Adrenal gland (tissue), 12 donors: ENCODE data around the gene CSRP1. TPM values are rescaled to one million over a fixed set of nuclear protein-coding genes. Genes with fewer than 3 reads are reported as not detected.

Source experiments
- DNase-seq, 7 donors: peaks; one replicate each; pipeline ENCODE4 v3.0.0-alpha.2; 2019 to 2020
- H3K27ac ChIP-seq, 5 donors: fragments of 200-600 bp; sonication (generic) in 4 of 5; 1 replicate in 3 of 5; 2 replicates in 2 of 5; pipeline versions ENCODE4 v1.5.1 to v1.8.0; 2016 to 2020; ENCODE audit warnings: mild to moderate bottlenecking in 1 of 5
- H3K27me3 ChIP-seq: fragments of 200-600 bp; 2 replicates; pipeline ENCODE4 v1.8.0; 2021
- H3K36me3 ChIP-seq, 2 donors: fragments of 200-600 bp; replicated peaks in 1 of 2; 1 replicate in 1 of 2; 2 replicates in 1 of 2; pipeline versions ENCODE4 v1.5.1 to v1.8.0; 2018 to 2022
- H3K4me1 ChIP-seq, 2 donors: fragments of 200-600 bp; replicated peaks in 1 of 2; 1 replicate in 1 of 2; 2 replicates in 1 of 2; pipeline versions ENCODE4 v1.5.1 to v1.8.0; 2018 to 2021
- H3K4me3 ChIP-seq, 4 donors: fragments of 200-600 bp; sonication (generic) in 3 of 4; one replicate each; pipeline ENCODE4 v1.5.1; 2016 to 2018
- H3K9me3 ChIP-seq, 3 donors: fragments of 200-600 bp; sonication (generic) in 1 of 3; replicated peaks in 1 of 3; 1 replicate in 2 of 3; 2 replicates in 1 of 3; pipeline versions ENCODE4 v1.5.1 to v1.8.0; 2016 to 2021
- CTCF ChIP-seq, 6 experiments: fragments of 450-650 bp in 4 of 6; fragments of 200-600 bp in 2 of 6; sonication (generic) in 1 of 6; IDR thresholded peaks; 1 replicate in 5 of 6; 2 replicates in 1 of 6; pipeline versions ENCODE4 v1.5.1 to v1.8.0; 2016 to 2021; ENCODE audit warnings: antibody characterized with exemption in 6 of 6, mild to moderate bottlenecking in 2 of 6, moderate library complexity in 1 of 6
- POLR2A ChIP-seq, 2 donors: fragments of 450-650 bp; IDR thresholded peaks; one replicate each; pipeline ENCODE4 v1.6.1; 2017; ENCODE audit warnings: antibody characterized with exemption in 2 of 2, mild to moderate bottlenecking in 2 of 2, moderate library complexity in 1 of 2
- WGBS, 4 donors: extraction: QIAGEN DNeasy Blood & Tissue Kit in 2 of 4; methylation state at CpG; one replicate each; pipeline versions ENCODE4 v1.1.5 to v1.1.7; 2013 to 2017; 5-methylcytosine and 5-hydroxymethylcytosine counted together
- intact Hi-C, 2 donors: fragments of 100-400 bp; cut with DNase I; formaldehyde crosslinking; loops; one replicate each; pipeline versions ENCODE4 v1.14.1 to v1.15.0; 2022 to 2023
- polyA plus RNA-seq, 3 donors: library from polyadenylated mRNA; stranded (reverse); fragments of 200-250 nt in 2 of 3; fragments of 350-450 nt in 1 of 3; fragmentation: Illumina TruSeq in 1 of 3; extraction: RNeasy Lipid Tissue Mini Kit (QIAGEN cat#74804) in 1 of 3; gene quantifications; one replicate each; pipeline ENCODE4 v1.2.3, GENCODE V29; 2013 to 2014
- total RNA-seq, 9 donors: library from RNA; depleted of rRNA in 4 of 9; stranded (reverse); fragments of >200 nt in 4 of 9; fragments of 120-200 nt in 1 of 9; fragmentation: NEBNext Ultra II Directional in 1 of 9; extraction: Animal tissue kit (Norgen Biotek cat#: 25700) in 1 of 9; gene quantifications; one replicate each; pipeline versions ENCODE4 v1.1.0 to v1.2.4, GENCODE V29; 2013 to 2023
- donor health status: healthy with polysubstance abuse.
- donor health status: Bipolar disorder and iron deficiency.
- donor health status: DM: yes; HTN: yes; CAD: no.
- donor health status: DM: no; HTN: no; CAD: no.
- donor health status: DM: no; HTN: no; CAD: no.
- donor health status: DM: yes; HTN: yes; CAD: no.

The CSRP1 gene
- total and polyA plus RNA-seq, 12 donors = 30.5 to 470 (median 138) TPM

- H3K4me1 ChIP-seq = peaks cover 19 to 47% of the 10 kb centered on the region in 2 donors
These were observed 20.7 kb downstream of the CSRP1 start for GRCh38 chr1:201486187-201486586.

GRCh38 chr1:201485184-201485774, 21.6 kb downstream of the CSRP1 start:
- no peak overlapping the region for H3K4me3 ChIP-seq
- peaks cover 0 to 40% of the 10 kb centered on the region in 2 donors for H3K36me3 ChIP-seq
- peaks cover 6% of the 10 kb centered on the region for H3K27me3 ChIP-seq
- no peak for TF ChIP-seq POLR2A (IDR thresholded peaks at IDR 0.05)
- no peak for TF ChIP-seq CTCF (IDR thresholded peaks at IDR 0.05)
- intact Hi-C loops = no loop called here
- no peaks in the 10 kb centered on the region for H3K9me3 ChIP-seq
- H3K4me1 ChIP-seq = peaks cover 26 to 45% of the 10 kb centered on the region in 2 donors
- H3K27ac ChIP-seq = peak overlapping the region in 1 of 5 donors; percentile 62
- DNase-seq = no peak
- WGBS, 4 donors = 85 to 100% (median 93%) methylated on average over 3 to 4 of the region's 4 CpGs

More at GRCh38 chr1:201486187-201486586, 20.7 kb downstream of the CSRP1 start:
- TF ChIP-seq POLR2A (IDR thresholded peaks at IDR 0.05) (no peak), CTCF (IDR thresholded peaks at IDR 0.05) (peak in 1 of 6 experiments; percentile 3)
- Histone ChIP-seq H3K27ac (peak overlapping the region in 2 of 5 donors; percentile 32 to 62), H3K36me3 (peaks cover 0 to 40% of the 10 kb centered on the region in 2 donors), H3K9me3 (no peaks in the 10 kb centered on the region), H3K4me3 (no peak overlapping the region), H3K27me3 (peaks cover 6% of the 10 kb centered on the region)
- WGBS, 4 donors = 41 to 74% (median 63%) methylated on average over 3 of the region's 3 CpGs
- DNase-seq = no peak
- intact Hi-C loops = no loop called here

- no peak overlapping the region for H3K4me3 ChIP-seq
- no peak for TF ChIP-seq CTCF (IDR thresholded peaks at IDR 0.05)
- no peak for DNase-seq
- H3K27me3 ChIP-seq = peaks cover 6% of the 10 kb centered on the region
- no peak overlapping the region for H3K27ac ChIP-seq
- 92 to 100% (median 94%) methylated on average over 4 of the region's 4 CpGs for WGBS, 4 donors
- peaks cover 0 to 33% of the 10 kb centered on the region in 2 donors for H3K36me3 ChIP-seq
- intact Hi-C loops = loop anchor here (2.0 kb wide), 1 partner anchor 29 kb away; no protein-coding TSS in a partner anchor
- H3K9me3 ChIP-seq = no peaks in the 10 kb centered on the region
- H3K4me1 ChIP-seq = peaks cover 13 to 27% of the 10 kb centered on the region in 2 donors
These were observed 23.5 kb downstream of the CSRP1 start for GRCh38 chr1:201483373-201483949.

DNA sequence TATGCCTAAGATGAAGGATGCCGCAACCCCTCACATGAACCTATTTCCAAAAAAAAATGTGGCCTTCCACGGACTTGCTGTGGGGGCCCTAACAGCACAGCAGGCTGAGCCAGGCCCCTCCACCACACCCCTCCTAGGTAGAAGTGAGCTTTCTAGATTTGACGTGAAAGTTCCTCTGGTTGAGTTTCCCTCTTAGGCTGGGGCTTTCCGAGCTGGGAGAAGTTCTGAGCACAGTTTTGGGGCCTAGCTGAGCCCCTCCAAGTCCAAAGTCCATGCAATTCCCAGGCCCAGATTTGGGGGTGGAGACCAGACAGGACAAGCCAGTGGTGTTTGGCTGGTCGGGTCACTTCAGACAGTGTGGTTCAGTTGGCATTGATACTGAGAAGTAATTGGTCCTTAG, 24.2 kb downstream of the CSRP1 start:
- no peak overlapping the region for H3K27ac ChIP-seq
- WGBS, 4 donors = 73 to 82% (median 77%) methylated on average over 4 to 5 of the region's 5 CpGs
- H3K4me3 ChIP-seq = no peak overlapping the region
- H3K27me3 ChIP-seq = peaks cover 6% of the 10 kb centered on the region
- no peaks in the 10 kb centered on the region for H3K9me3 ChIP-seq
- intact Hi-C loops = loop anchor here (2.0 kb wide), 1 partner anchor 30 kb away; no protein-coding TSS in a partner anchor
- DNase-seq = no peak
- peaks cover 13 to 20% of the 10 kb centered on the region in 2 donors for H3K4me1 ChIP-seq
- no peak for TF ChIP-seq POLR2A (IDR thresholded peaks at IDR 0.05)
- TF ChIP-seq CTCF (IDR thresholded peaks at IDR 0.05) = no peak
- peaks cover 0 to 28% of the 10 kb centered on the region in 2 donors for H3K36me3 ChIP-seq
